Tibial nerve (tissue), 4 donors: Measurements from ENCODE around the gene ARV1. TPM values are rescaled to one million over a fixed set of nuclear protein-coding genes. Genes with fewer than 3 reads are reported as not detected.

ENCODE experiments used
- DNase-seq, 2 donors: peaks; one replicate each; pipeline ENCODE4 v3.0.0-alpha.2; 2019; ENCODE audit warnings: low spot score in 2 of 2
- H3K27ac ChIP-seq, 4 donors: fragments of 200-600 bp; sonication (generic) in 3 of 4; one replicate each; pipeline ENCODE4 v1.5.1; 2017 to 2019; ENCODE audit warnings: mild to moderate bottlenecking in 1 of 4
- H3K27me3 ChIP-seq, 2 donors: fragments of 200-600 bp; sonication (generic) in 1 of 2; one replicate each; pipeline versions ENCODE4 v1.5.1 to v1.6.0; 2017 to 2019
- H3K36me3 ChIP-seq, 3 donors: fragments of 200-600 bp; sonication (generic); one replicate each; pipeline ENCODE4 v1.5.1; 2018 to 2019
- H3K4me1 ChIP-seq, 4 donors: fragments of 200-600 bp; sonication (generic) in 3 of 4; one replicate each; pipeline ENCODE4 v1.5.1; 2017 to 2019
- H3K4me3 ChIP-seq, 4 donors: fragments of 200-600 bp; sonication (generic) in 3 of 4; one replicate each; pipeline ENCODE4 v1.5.1; 2017 to 2019; ENCODE audit warnings: mild to moderate bottlenecking in 1 of 4, moderate library complexity in 1 of 4
- H3K9me3 ChIP-seq, 4 donors: fragments of 200-600 bp; sonication (generic) in 3 of 4; one replicate each; pipeline ENCODE4 v1.5.1; 2017 to 2019
- CTCF ChIP-seq, 5 experiments: fragments of 200-600 bp in 3 of 5; fragments of 450-650 bp in 2 of 5; sonication (generic) in 3 of 5; IDR thresholded peaks; one replicate each; pipeline ENCODE4 v1.5.1; 2016 to 2019; ENCODE audit warnings: antibody characterized with exemption in 5 of 5, mild to moderate bottlenecking in 3 of 5, moderate library complexity in 2 of 5
- EP300 ChIP-seq, 2 donors: sonication (generic); formaldehyde crosslinking; IDR thresholded peaks; one replicate each; pipeline ENCODE4 v1.6.1; 2017; ENCODE audit warnings: antibody characterized with exemption in 2 of 2, mild to moderate bottlenecking in 1 of 2
- POLR2A ChIP-seq, 2 donors: fragments of 450-650 bp; IDR thresholded peaks; one replicate each; pipeline ENCODE4 v1.6.1; 2017; ENCODE audit warnings: antibody characterized with exemption in 2 of 2, mild to moderate bottlenecking in 2 of 2, moderate library complexity in 2 of 2
- WGBS, 2 donors: methylation state at CpG; one replicate each; pipeline ENCODE4 v1.1.5; 2018; 5-methylcytosine and 5-hydroxymethylcytosine counted together
- total RNA-seq, 4 donors: library from RNA; depleted of rRNA; stranded (reverse); fragments of >200 nt; gene quantifications; one replicate each; pipeline ENCODE4 v1.1.0, GENCODE V29; 2016

The ARV1 gene
- total RNA-seq, 4 donors from 2014 or later, result 11.6 to 25.3 (median 14.6) TPM

GRCh38 chr1:231049121-231049979 is 70.5 kb downstream of the ARV1 start:
- WGBS, 2 donors, result 76% methylated on average over 10 of the region's 10 CpGs
- H3K36me3 ChIP-seq, result no peaks in the 10 kb centered on the region
- TF ChIP-seq CTCF (IDR thresholded peaks at IDR 0.05) (no peak), EP300 (IDR thresholded peaks at IDR 0.05) (no peak), POLR2A (IDR thresholded peaks at IDR 0.05) (no peak)
- H3K4me3 ChIP-seq, result no peak overlapping the region
- H3K27me3 ChIP-seq, result no peaks in the 10 kb centered on the region
- peaks cover 0 to 17% (median 0%) of the 10 kb centered on the region in 4 donors for H3K4me1 ChIP-seq
- H3K9me3 ChIP-seq, result peaks cover 0 to 7% (median 0%) of the 10 kb centered on the region in 4 donors
- no peak overlapping the region for H3K27ac ChIP-seq
- DNase-seq, result no peak

Other genes with a start within 250 kb of the ARV1 start
- 10 to 100 TPM in 1 of 4 donors, not detected in 3; 13.1 TPM for gene CAPN9, start 231.7 kb upstream of the ARV1 start, total RNA-seq
- gene C1orf198, start 110.6 kb upstream of the ARV1 start, total RNA-seq, result 100 to 1,000 TPM in 3 of 4 donors, 10 to 100 TPM in 1; 91.9 to 162 (median 113) TPM
- 10 to 100 TPM; 20.4 to 30.1 (median 25.6) TPM for gene TTC13, start 233 bp upstream of the ARV1 start, total RNA-seq
- gene FAM89A, start 61.2 kb downstream of the ARV1 start, total RNA-seq, result 10 to 100 TPM; 11.1 to 63.0 (median 23.5) TPM
- gene TRIM67, start 183.0 kb downstream of the ARV1 start, total RNA-seq, result under 1 TPM in 1 of 4 donors, not detected in 3; 0.30 TPM